Spleen (tissue), 7 donors: ENCODE measurements around the gene PAFAH1B1.

Experiments used
- POLR2A ChIP-seq, 3 donors: fragments of 450-650 bp; IDR thresholded peaks; one replicate each; pipeline ENCODE4 v1.5.1; 2017; ENCODE audit warnings: antibody characterized with exemption in 3 of 3, mild to moderate bottlenecking in 1 of 3
- POLR2AphosphoS5 ChIP-seq, 3 donors: sonication (generic); formaldehyde crosslinking; IDR thresholded peaks; one replicate each; pipeline ENCODE4 v1.5.1; 2017; ENCODE audit warnings: antibody characterized with exemption in 3 of 3
- TF ChIP-seq, protein P1 (sequence below), 11 experiments: fragments of 200-600 bp in 7 of 11; fragments of 450-650 bp in 4 of 11; sonication (generic) in 4 of 11; IDR thresholded peaks in 8 of 11; conservative IDR thresholded peaks in 3 of 11; 1 replicate in 7 of 11; 2 replicates in 4 of 11; pipeline versions ENCODE4 v1.4.0 to v1.8.0; 2016 to 2021; ENCODE audit warnings: antibody characterized with exemption in 11 of 11, inconsistent platforms in 4 of 11, mild to moderate bottlenecking in 1 of 11
- donor health status: DM: no; HTN: no; CAD: no; lungs with moderate emphysema.
- donor health status: DM: no; HTN: no; CAD: no.
- donor health status: DM: no; HTN: no; CAD: no.

- TF ChIP-seq POLR2A (IDR thresholded peaks at IDR 0.05): no peak
- TF ChIP-seq, protein P1, sequence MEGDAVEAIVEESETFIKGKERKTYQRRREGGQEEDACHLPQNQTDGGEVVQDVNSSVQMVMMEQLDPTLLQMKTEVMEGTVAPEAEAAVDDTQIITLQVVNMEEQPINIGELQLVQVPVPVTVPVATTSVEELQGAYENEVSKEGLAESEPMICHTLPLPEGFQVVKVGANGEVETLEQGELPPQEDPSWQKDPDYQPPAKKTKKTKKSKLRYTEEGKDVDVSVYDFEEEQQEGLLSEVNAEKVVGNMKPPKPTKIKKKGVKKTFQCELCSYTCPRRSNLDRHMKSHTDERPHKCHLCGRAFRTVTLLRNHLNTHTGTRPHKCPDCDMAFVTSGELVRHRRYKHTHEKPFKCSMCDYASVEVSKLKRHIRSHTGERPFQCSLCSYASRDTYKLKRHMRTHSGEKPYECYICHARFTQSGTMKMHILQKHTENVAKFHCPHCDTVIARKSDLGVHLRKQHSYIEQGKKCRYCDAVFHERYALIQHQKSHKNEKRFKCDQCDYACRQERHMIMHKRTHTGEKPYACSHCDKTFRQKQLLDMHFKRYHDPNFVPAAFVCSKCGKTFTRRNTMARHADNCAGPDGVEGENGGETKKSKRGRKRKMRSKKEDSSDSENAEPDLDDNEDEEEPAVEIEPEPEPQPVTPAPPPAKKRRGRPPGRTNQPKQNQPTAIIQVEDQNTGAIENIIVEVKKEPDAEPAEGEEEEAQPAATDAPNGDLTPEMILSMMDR (IDR thresholded peaks at IDR 0.05 in 8 of 11, conservative IDR thresholded peaks at IDR 0.05 in 3 of 11): no peak
- no peak for TF ChIP-seq POLR2AphosphoS5 (IDR thresholded peaks at IDR 0.05)
These were observed 88.9 kb downstream of the PAFAH1B1 start for GRCh38 chr17:2682176-2682938.
